Prostate gland (tissue), 2 donors: ENCODE results near the gene LBH.

ENCODE experiments used
- POLR2A ChIP-seq: fragments of 450-650 bp; IDR thresholded peaks from one replicate; pipeline ENCODE4 v1.6.1; 2016; ENCODE audit warnings: antibody characterized with exemption, mild to moderate bottlenecking
- TF ChIP-seq, protein P1 (sequence below), 4 experiments: fragments of 200-600 bp in 2 of 4; fragments of 450-650 bp in 2 of 4; sonication (generic) in 2 of 4; IDR thresholded peaks; 1 replicate in 3 of 4; 2 replicates in 1 of 4; pipeline ENCODE4 v1.5.1; 2016 to 2019; ENCODE audit warnings: antibody characterized with exemption in 4 of 4, mild to moderate bottlenecking in 2 of 4, moderate library complexity in 2 of 4

DNA sequence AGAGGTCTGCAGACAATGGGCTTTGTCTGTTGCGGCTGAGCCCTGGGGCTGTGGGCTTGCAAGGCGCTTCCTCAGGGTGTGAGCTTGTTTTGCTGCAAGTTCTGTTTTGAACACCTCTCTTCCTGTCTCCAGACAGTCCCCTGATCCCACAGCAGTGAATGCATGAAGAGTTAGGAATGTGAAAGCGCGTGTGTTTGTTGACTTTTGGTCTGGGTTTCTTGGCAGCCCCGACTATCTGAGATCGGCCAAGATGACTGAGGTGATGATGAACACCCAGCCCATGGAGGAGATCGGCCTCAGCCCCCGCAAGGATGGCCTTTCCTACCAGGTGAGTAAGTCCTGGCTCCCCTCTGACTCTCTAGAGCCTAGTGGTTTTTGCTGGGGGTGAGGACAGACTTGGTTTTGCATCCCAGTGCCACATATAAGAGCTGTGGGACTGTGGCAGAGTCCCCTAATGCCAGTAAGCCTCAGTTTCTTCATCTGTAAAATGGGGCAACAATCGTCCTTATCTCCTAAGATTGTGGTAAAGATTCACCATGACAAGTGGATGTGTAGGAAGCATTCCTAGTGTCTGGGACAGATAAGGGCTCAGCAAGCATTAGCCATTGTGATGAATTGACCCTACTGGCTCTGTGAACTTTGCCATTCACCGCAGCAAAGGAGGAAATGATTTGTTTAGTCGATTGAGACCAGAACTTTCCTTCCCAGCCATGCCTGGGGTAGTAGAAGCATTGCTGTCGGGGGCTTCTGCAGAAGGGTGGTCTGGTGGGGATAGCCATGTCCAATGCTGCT, 3.0 kb downstream of the LBH start:
- peak; percentile 34 for TF ChIP-seq POLR2A
- TF ChIP-seq, protein P1, sequence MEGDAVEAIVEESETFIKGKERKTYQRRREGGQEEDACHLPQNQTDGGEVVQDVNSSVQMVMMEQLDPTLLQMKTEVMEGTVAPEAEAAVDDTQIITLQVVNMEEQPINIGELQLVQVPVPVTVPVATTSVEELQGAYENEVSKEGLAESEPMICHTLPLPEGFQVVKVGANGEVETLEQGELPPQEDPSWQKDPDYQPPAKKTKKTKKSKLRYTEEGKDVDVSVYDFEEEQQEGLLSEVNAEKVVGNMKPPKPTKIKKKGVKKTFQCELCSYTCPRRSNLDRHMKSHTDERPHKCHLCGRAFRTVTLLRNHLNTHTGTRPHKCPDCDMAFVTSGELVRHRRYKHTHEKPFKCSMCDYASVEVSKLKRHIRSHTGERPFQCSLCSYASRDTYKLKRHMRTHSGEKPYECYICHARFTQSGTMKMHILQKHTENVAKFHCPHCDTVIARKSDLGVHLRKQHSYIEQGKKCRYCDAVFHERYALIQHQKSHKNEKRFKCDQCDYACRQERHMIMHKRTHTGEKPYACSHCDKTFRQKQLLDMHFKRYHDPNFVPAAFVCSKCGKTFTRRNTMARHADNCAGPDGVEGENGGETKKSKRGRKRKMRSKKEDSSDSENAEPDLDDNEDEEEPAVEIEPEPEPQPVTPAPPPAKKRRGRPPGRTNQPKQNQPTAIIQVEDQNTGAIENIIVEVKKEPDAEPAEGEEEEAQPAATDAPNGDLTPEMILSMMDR (IDR thresholded peaks at IDR 0.05), result no peak
